AG09309 (cell line): Measurements from ENCODE around the gene PPIL6.

Experiments
- DNase-seq: peaks from one replicate; pipeline ENCODE4 v3.0.0-alpha.2; 2010; ENCODE audit warnings: low read depth
- H3K4me3 ChIP-seq: 2 replicates; pipeline ENCODE4 v1.5.1; 2011; ENCODE audit warnings: mild to moderate bottlenecking, low read depth, low read length, moderate library complexity; ENCODE audit not compliant: control insufficient read depth
- CTCF ChIP-seq: IDR thresholded peaks from 2 replicates; pipeline ENCODE4 v1.5.1; 2011; ENCODE audit warnings: mild to moderate bottlenecking, low read depth, low read length, inconsistent platforms; ENCODE audit not compliant: insufficient read depth, control insufficient read depth; ENCODE audit errors: missing control alignments

Gene PPIL6

GRCh38 chr6:109348226-109348625 is 92.2 kb downstream of the PPIL6 start:
- DNase-seq, result no peak
- no peak for TF ChIP-seq CTCF
- H3K4me3 ChIP-seq, result no peak overlapping the region

DNA sequence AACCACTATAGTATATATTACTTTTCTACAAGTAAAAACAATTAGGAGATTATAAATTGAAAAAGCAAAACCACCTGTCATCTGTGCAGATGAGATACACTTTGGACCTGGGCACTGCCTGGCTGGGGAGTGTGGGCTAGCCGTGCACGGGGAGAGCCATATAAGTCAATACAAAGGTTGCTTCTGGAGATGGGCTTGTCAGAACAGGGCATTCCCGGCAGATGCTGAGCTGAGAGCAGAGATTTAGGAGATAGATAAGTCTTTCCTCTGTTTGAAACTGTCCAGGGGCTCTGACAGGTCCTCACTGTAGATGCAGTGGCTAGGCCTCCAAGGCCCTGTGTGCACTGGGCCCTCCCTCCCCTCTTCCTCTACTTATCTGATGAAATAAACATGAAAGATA is 92.6 kb downstream of the PPIL6 start:
- no peak for TF ChIP-seq CTCF
- no peak for DNase-seq
- no peak overlapping the region for H3K4me3 ChIP-seq

- no peak for TF ChIP-seq CTCF
- no peak overlapping the region for H3K4me3 ChIP-seq
- DNase-seq, result no peak
Measured at GRCh38 chr6:109345986-109346385, 94.4 kb downstream of the PPIL6 start.

GRCh38 chr6:109344226-109344625 is 96.2 kb downstream of the PPIL6 start:
- H3K4me3 ChIP-seq, result no peak overlapping the region
- DNase-seq, result no peak
- no peak for TF ChIP-seq CTCF

- TF ChIP-seq CTCF, result no peak
Measured at GRCh38 chr6:109343518-109343917, 96.9 kb downstream of the PPIL6 start.

DNA sequence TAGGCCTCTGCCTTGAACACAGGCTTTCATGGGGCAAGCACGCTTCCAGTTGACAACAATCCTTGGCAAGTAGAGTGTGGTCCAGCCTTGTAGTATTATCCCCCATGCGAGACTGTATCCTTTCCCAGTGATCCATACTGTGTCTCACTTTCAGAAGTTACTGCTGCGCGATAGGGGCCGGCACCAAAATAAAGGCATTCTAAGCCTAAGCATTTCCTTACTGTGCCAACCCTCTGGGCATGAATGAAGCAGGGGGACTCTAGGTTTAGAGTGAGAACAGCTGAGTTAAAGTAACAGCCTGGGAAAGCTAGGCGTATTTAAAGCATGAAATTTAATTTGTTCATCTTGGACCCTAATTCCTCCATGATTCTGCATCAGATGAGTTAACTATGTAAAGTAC is 97.5 kb downstream of the PPIL6 start:
- H3K4me3 ChIP-seq, result no peak overlapping the region
- DNase-seq, result no peak
- no peak for TF ChIP-seq CTCF

More at GRCh38 chr6:109343518-109343917, 96.9 kb downstream of the PPIL6 start:
- no peak overlapping the region for H3K4me3 ChIP-seq
- DNase-seq, result no peak

DNA sequence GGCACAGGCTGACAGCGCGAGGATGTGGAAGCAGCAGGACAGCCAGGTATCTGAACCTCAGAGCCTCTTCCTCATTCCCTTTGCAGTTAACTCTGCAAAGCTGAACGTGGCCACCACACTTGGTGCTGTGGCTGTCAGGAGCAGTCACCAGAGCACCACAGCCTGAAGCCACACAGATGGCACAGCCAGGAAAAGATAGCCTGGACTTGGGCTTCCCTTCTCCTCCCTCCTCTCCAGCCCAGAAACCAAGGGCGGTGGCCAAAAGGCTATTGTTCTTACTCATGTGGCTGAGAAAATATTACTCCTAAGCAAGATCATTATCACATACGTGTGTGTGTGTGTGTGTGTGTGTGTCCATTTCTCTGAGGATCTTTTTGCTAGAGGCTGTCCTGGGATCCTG is 97.9 kb downstream of the PPIL6 start:
- H3K4me3 ChIP-seq, result no peak overlapping the region
- no peak for DNase-seq
- TF ChIP-seq CTCF, result no peak
